Left lung (tissue), 10 donors: Measurements from ENCODE around the gene DNAJC15. TPM values are rescaled to one million over a fixed set of nuclear protein-coding genes. Genes with fewer than 3 reads are reported as not detected.

Source experiments
- ATAC-seq: fragments of 200-7000 bp; cut with Tn5 transposase; one replicate; pipeline ENCODE4 v1.9.1; 2020; ENCODE audit warnings: moderate library complexity
- DNase-seq, 4 donors: peaks; one replicate each; pipeline ENCODE4 v3.0.0-alpha.2; 2013 to 2020
- H3K27ac ChIP-seq, 2 donors: fragments of 200-600 bp; sonication (generic) in 1 of 2; one replicate each; pipeline versions ENCODE4 v1.5.0 to v1.8.0; 2020 to 2021
- H3K27me3 ChIP-seq, 2 donors: fragments of 200-600 bp; sonication (generic) in 1 of 2; one replicate each; pipeline versions ENCODE4 v1.5.0 to v1.8.0; 2020 to 2021
- H3K36me3 ChIP-seq, 2 donors: fragments of 200-600 bp; sonication (generic) in 1 of 2; one replicate each; pipeline versions ENCODE4 v1.5.0 to v1.8.0; 2020 to 2021
- H3K4me1 ChIP-seq, 2 donors: fragments of 200-600 bp; one replicate each; pipeline ENCODE4 v1.8.0; 2021
- H3K4me3 ChIP-seq, 2 donors: fragments of 200-600 bp; sonication (generic) in 1 of 2; one replicate each; pipeline versions ENCODE4 v1.5.0 to v1.8.0; 2020 to 2021; ENCODE audit warnings: mild to moderate bottlenecking in 1 of 2
- H3K9me3 ChIP-seq, 2 donors: fragments of 200-600 bp; sonication (generic) in 1 of 2; one replicate each; pipeline versions ENCODE4 v1.5.0 to v1.8.0; 2020 to 2021
- CTCF ChIP-seq, 2 donors: fragments of 200-600 bp; sonication (generic) in 1 of 2; IDR thresholded peaks; one replicate each; pipeline versions ENCODE4 v1.5.0 to v1.8.0; 2021; ENCODE audit warnings: antibody characterized with exemption in 2 of 2
- intact Hi-C, 2 donors: fragments of 100-400 bp; cut with DNase I; formaldehyde crosslinking; loops; one replicate each; pipeline versions ENCODE4 v1.11.2 to v1.14.2; 2022
- polyA plus RNA-seq, 6 donors: library from polyadenylated mRNA; unstranded; fragments of 120-200 nt; gene quantifications; one replicate each; pipeline ENCODE4 v1.2.1, GENCODE V29; 2013; ENCODE audit not compliant: insufficient read length in 6 of 6
- total RNA-seq, 2 donors: library from RNA; stranded (reverse); fragmentation: NEBNext Ultra II Directional; extraction: Animal tissue kit (Norgen Biotek cat#: 25700); gene quantifications; one replicate each; pipeline ENCODE4 v1.2.1, GENCODE V29; 2021
- donor health status: DM: no; HTN: yes; CAD: no.
- donor health status: DM: no; HTN: no; CAD: no.

DNAJC15 gene
- total and polyA plus RNA-seq, 8 donors, result 12.8 to 28.5 (median 21.9) TPM

- H3K27ac ChIP-seq, result no peak overlapping the region
- TF ChIP-seq CTCF (IDR thresholded peaks at IDR 0.05), result no peak
- no peak for DNase-seq
Observed at GRCh38 chr13:43021926-43022670, 1.3 kb upstream of the DNAJC15 start.

GRCh38 chr13:43022934-43023288 lies 475 bp upstream of the DNAJC15 start:
- no peak for TF ChIP-seq CTCF (IDR thresholded peaks at IDR 0.05)
- Histone ChIP-seq H3K27ac (peak overlapping the region; percentile 75 to 82), H3K4me1 (peaks cover 3 to 37% of the 10 kb centered on the region in 2 donors), H3K9me3 (no peaks in the 10 kb centered on the region), H3K27me3 (no peaks in the 10 kb centered on the region), H3K36me3 (no peaks in the 10 kb centered on the region), H3K4me3 (peak overlapping the region; percentile 42 to 54)
- intact Hi-C loops, result no loop called here
- DNase-seq (no peak), ATAC-seq (no peak)

More at GRCh38 chr13:43021926-43022670, 1.3 kb upstream of the DNAJC15 start:
- Histone ChIP-seq H3K36me3 (no peaks in the 10 kb centered on the region), H3K9me3 (no peaks in the 10 kb centered on the region), H3K4me3 (no peak overlapping the region), H3K27me3 (no peaks in the 10 kb centered on the region), H3K4me1 (peaks cover 3 to 37% of the 10 kb centered on the region in 2 donors)
- no peak for ATAC-seq
- intact Hi-C loops, result no loop called here

- intact Hi-C loops, result no loop called here
- Histone ChIP-seq H3K9me3 (no peaks in the 10 kb centered on the region), H3K36me3 (no peaks in the 10 kb centered on the region), H3K4me3 (no peak overlapping the region), H3K27me3 (no peaks in the 10 kb centered on the region), H3K27ac (no peak overlapping the region), H3K4me1 (peaks cover 3 to 37% of the 10 kb centered on the region in 2 donors)
- ATAC-seq (no peak), DNase-seq (no peak)
- TF ChIP-seq CTCF (IDR thresholded peaks at IDR 0.05), result no peak
Observed at GRCh38 chr13:43026262-43026661, 2.9 kb downstream of the DNAJC15 start.

- Histone ChIP-seq H3K36me3 (peaks cover 0 to 10% of the 10 kb centered on the region in 2 donors), H3K9me3 (no peaks in the 10 kb centered on the region), H3K4me1 (peaks cover 0 to 12% of the 10 kb centered on the region in 2 donors), H3K27ac (no peak overlapping the region), H3K4me3 (no peak overlapping the region), H3K27me3 (no peaks in the 10 kb centered on the region)
- DNase-seq, result no peak
- intact Hi-C loops, result no loop called here
- no peak for TF ChIP-seq CTCF (IDR thresholded peaks at IDR 0.05)
- no peak for ATAC-seq
Observed at GRCh38 chr13:43030548-43030947, 7.2 kb downstream of the DNAJC15 start.

GRCh38 chr13:43031881-43032280 lies 8.5 kb downstream of the DNAJC15 start:
- ATAC-seq, result no peak
- H3K4me1 ChIP-seq, result peaks cover 0 to 4% of the 10 kb centered on the region in 2 donors
- no peak overlapping the region for H3K4me3 ChIP-seq
- no peak for DNase-seq
- H3K36me3 ChIP-seq, result peaks cover 0 to 10% of the 10 kb centered on the region in 2 donors
- H3K27ac ChIP-seq, result no peak overlapping the region
- intact Hi-C loops, result no loop called here
- no peaks in the 10 kb centered on the region for H3K9me3 ChIP-seq
- TF ChIP-seq CTCF (IDR thresholded peaks at IDR 0.05), result no peak
- H3K27me3 ChIP-seq, result no peaks in the 10 kb centered on the region
